Panc1 (cell line): ENCODE results near the gene CHMP6. TPM values are rescaled to one million over a fixed set of nuclear protein-coding genes. Genes with fewer than 3 reads are reported as not detected.

Experiments used
- ATAC-seq: fragments of 200-7000 bp; cut with Tn5 transposase; 2 replicates; pipeline ENCODE4 v1.9.1; 2020; ENCODE audit warnings: mild to moderate bottlenecking, moderate library complexity
- BruUV-seq: library from RNA; stranded (reverse); fragments of 400-500 nt; replicated peaks from 2 replicates; lab custom pipeline; 2021; lab: Mats Ljungman, UMichigan
- CTCF ChIA-PET: fragments of 300-600 bp; sonication (Branson Sonifier 250); formaldehyde crosslinking; loops from one replicate; lab custom pipeline; 2022; ENCODE audit warnings: antibody characterized with exemption; lab: Charles Lee
- POLR2A ChIA-PET: fragments of 300-600 bp; sonication (Branson Sonifier 250); formaldehyde crosslinking; loops from one replicate; lab custom pipeline; 2022; ENCODE audit warnings: antibody characterized with exemption; lab: Charles Lee
- DNase-seq: peaks from one replicate; pipeline ENCODE4 v3.0.0-alpha.2; 2010; ENCODE audit warnings: low read depth, low spot score
- H3K27ac ChIP-seq: 2 replicates; pipeline ENCODE4 v1.5.1; 2011; ENCODE audit warnings: mild to moderate bottlenecking, low read length, inconsistent platforms
- H3K27me3 ChIP-seq: fragments of 200-500 bp; sonication (Bioruptor generic); 2 replicates; pipeline ENCODE4 v1.6.0; 2014; ENCODE audit warnings: low read length, inconsistent platforms; ENCODE audit not compliant: control insufficient read depth, insufficient read depth
- H3K36me3 ChIP-seq: fragments of 200-500 bp; sonication (Bioruptor generic); 2 replicates; pipeline ENCODE4 v1.5.1; 2014; ENCODE audit warnings: inconsistent platforms, mild to moderate bottlenecking, low read length, moderate library complexity; ENCODE audit not compliant: control insufficient read depth, insufficient read depth
- H3K4me1 ChIP-seq: 2 replicates; pipeline ENCODE4 v1.5.1; 2011; ENCODE audit warnings: inconsistent platforms, mild to moderate bottlenecking, low read length, moderate library complexity; ENCODE audit not compliant: control insufficient read depth, insufficient read depth
- H3K4me3 ChIP-seq, 2 experiments: 2 replicates each; pipeline ENCODE4 v1.5.1; 2011 to 2012; ENCODE audit warnings: low read depth in 2 of 2, low read length in 2 of 2, mild to moderate bottlenecking in 2 of 2, inconsistent platforms in 1 of 2, moderate library complexity in 1 of 2
- H3K9me3 ChIP-seq: fragments of 200-500 bp; sonication (Bioruptor generic); 2 replicates; pipeline ENCODE4 v1.5.1; 2014; ENCODE audit warnings: low read depth, mild to moderate bottlenecking, inconsistent platforms, low read length, moderate library complexity; ENCODE audit not compliant: control insufficient read depth, insufficient read depth
- CTCF ChIP-seq: fragments of 450-650 bp; IDR thresholded peaks from 2 replicates; pipeline ENCODE4 v1.5.1; 2017; ENCODE audit warnings: mild to moderate bottlenecking
- POLR2AphosphoS5 ChIP-seq: IDR thresholded peaks from 2 replicates; pipeline ENCODE4 v1.6.1; 2012; ENCODE audit warnings: mild to moderate bottlenecking, low read depth, low read length, moderate library complexity
- REST ChIP-seq, 2 experiments: IDR thresholded peaks; 2 replicates each; pipeline ENCODE4 v1.6.1; 2011 to 2012; ENCODE audit warnings: low read depth in 2 of 2, control low read depth in 1 of 2, low read length in 1 of 2, mild to moderate bottlenecking in 1 of 2, moderate library complexity in 1 of 2; ENCODE audit not compliant: insufficient read depth in 1 of 2
- SIN3A ChIP-seq: IDR thresholded peaks from 2 replicates; pipeline ENCODE4 v1.6.1; 2012; ENCODE audit warnings: low read depth, mild to moderate bottlenecking, low read length, moderate library complexity, borderline replicate concordance; ENCODE audit not compliant: insufficient read depth
- TCF7L2 ChIP-seq: IDR thresholded peaks from 2 replicates; pipeline ENCODE4 v1.6.1; 2011; ENCODE audit warnings: mild to moderate bottlenecking, low read depth, low read length, inconsistent platforms
- in situ Hi-C: cut with HindIII; loops from 2 replicates; pipeline ENCODE4 v1.10.0; 2016; ENCODE audit warnings: low sequenced_read_pairs, low pct_unique_long_range_greater_than_20kb
- intact Hi-C: fragments of 100-400 bp; cut with micrococcal nuclease; formaldehyde crosslinking; loops from one replicate; pipeline ENCODE4 v1.10.0; 2022; ENCODE audit not compliant: unreplicated experiment
- total RNA-seq: library from RNA; stranded (reverse); gene quantifications from one replicate; pipeline ENCODE4 v1.2.1, GENCODE V29; 2021; ENCODE audit not compliant: unreplicated experiment

The CHMP6 gene
- total RNA-seq, 1 experiment from 2014 or later, result 43.7 TPM

- BruUV-seq, result no TSS peak
- peak; percentile 26; the same call in 1 of the 2 replicates for ATAC-seq
- Histone ChIP-seq H3K27me3 (no peaks in the 10 kb centered on the region), H3K4me1 (no peaks in the 10 kb centered on the region), H3K4me3 (no peak overlapping the region), H3K9me3 (no peaks in the 10 kb centered on the region), H3K27ac (no peak overlapping the region), H3K36me3 (no peaks in the 10 kb centered on the region)
- intact Hi-C loops (no loop called here), in situ Hi-C loops (no loop called here)
- CTCF ChIA-PET, result no interaction called here
- TF ChIP-seq POLR2AphosphoS5, result no peak
- TF ChIP-seq TCF7L2, result no peak
- TF ChIP-seq REST (IDR thresholded peaks at IDR 0.05; ENCODE audit: insufficient read depth in 1 of 2, low read depth in 2 of 2, low read length in 1 of 2), result no peak
- no peak for TF ChIP-seq SIN3A
- no peak for TF ChIP-seq CTCF
- no peak for DNase-seq
- POLR2A ChIA-PET, result no interaction called here
Measured at GRCh38 chr17:80948019-80948975, 43.3 kb upstream of the CHMP6 start.

GRCh38 chr17:80948976-80949450 is 42.6 kb upstream of the CHMP6 start:
- CTCF ChIA-PET, result no interaction called here
- in situ Hi-C loops, result no loop called here
- Histone ChIP-seq H3K27me3 (no peaks in the 10 kb centered on the region), H3K4me1 (no peaks in the 10 kb centered on the region), H3K27ac (no peak overlapping the region), H3K36me3 (no peaks in the 10 kb centered on the region), H3K4me3 (no peak overlapping the region), H3K9me3 (no peaks in the 10 kb centered on the region)
- intact Hi-C loops, result no loop called here
- BruUV-seq, result no TSS peak
- POLR2A ChIA-PET, result no interaction called here
- no peak for DNase-seq
- ATAC-seq, result peak; percentile 24; the same call in 1 of the 2 replicates
- TF ChIP-seq TCF7L2, result no peak
